BLaER1 treated with 17β-estradiol and CSF1 and Interleukin-3, amounts not matched to agents 10 nM and 100 nM (cell line): ENCODE results near the gene SFTPD.
"Not testable (repeated sequence)": the region's sequence is repeated elsewhere in the genome, so short reads cannot be mapped to it uniquely, and the experiment has no call there.

Source experiments
- H3K27ac ChIP-seq, 11 experiments: shearing (Covaris generic); formaldehyde crosslinking; 2 replicates each; pipeline ENCODE4 v1.8.1; 2022
- H3K27me3 ChIP-seq, 11 experiments: shearing (Covaris generic); formaldehyde crosslinking; 2 replicates each; pipeline ENCODE4 v1.8.1; 2022
- H3K36me3 ChIP-seq, 11 experiments: shearing (Covaris generic); formaldehyde crosslinking; 2 replicates each; pipeline ENCODE4 v1.8.1; 2022
- H3K4me1 ChIP-seq, 10 experiments: shearing (Covaris generic); formaldehyde crosslinking; 2 replicates each; pipeline ENCODE4 v1.8.1; 2022
- H3K4me2 ChIP-seq, 11 experiments: shearing (Covaris generic); formaldehyde crosslinking; 2 replicates each; pipeline ENCODE4 v1.8.1; 2022
- H3K4me3 ChIP-seq, 10 experiments: shearing (Covaris generic); formaldehyde crosslinking; 2 replicates each; pipeline ENCODE4 v1.8.1; 2022
- H3K9ac ChIP-seq, 11 experiments: shearing (Covaris generic); formaldehyde crosslinking; 2 replicates each; pipeline ENCODE4 v1.8.1; 2022
- H3K9me3 ChIP-seq, 11 experiments: shearing (Covaris generic); formaldehyde crosslinking; replicated peaks in 1 of 11; 2 replicates each; pipeline ENCODE4 v1.8.1; 2022
- H4K20me1 ChIP-seq, 11 experiments: shearing (Covaris generic); formaldehyde crosslinking; 2 replicates each; pipeline ENCODE4 v1.8.1; 2022
- Cebpa-rat ChIP-seq, 11 experiments: shearing (Covaris generic); IDR thresholded peaks; 2 replicates each; pipeline ENCODE4 v1.8.1; 2022

The SFTPD gene

GRCh38 chr10:79898597-79899325 lies 50.1 kb downstream of the SFTPD start:
- TF ChIP-seq Cebpa-rat (IDR thresholded peaks at IDR 0.05) = no peak
- no peaks in the 10 kb centered on the region for H4K20me1 ChIP-seq
- H3K27ac ChIP-seq = no peak overlapping the region
- no peaks in the 10 kb centered on the region for H3K36me3 ChIP-seq
- H3K4me2 ChIP-seq = no peak overlapping the region
- no peak overlapping the region for H3K4me3 ChIP-seq
- peaks cover 0 to 2% (median under 1%) of the 10 kb centered on the region in 11 experiments; a peak in 6 of 22 replicates for H3K9me3 ChIP-seq
- no peaks in the 10 kb centered on the region for H3K4me1 ChIP-seq
- peaks cover 3 to 11% (median 8%) of the 10 kb centered on the region in 11 experiments for H3K27me3 ChIP-seq
- H3K9ac ChIP-seq = no peak overlapping the region

GRCh38 chr10:79892896-79893295 lies 56.0 kb downstream of the SFTPD start:
- not testable (repeated sequence) for H3K9ac ChIP-seq, H3K27me3 ChIP-seq, H3K27ac ChIP-seq, H3K36me3 ChIP-seq, H3K4me3 ChIP-seq, H3K9me3 ChIP-seq, H3K4me2 ChIP-seq, H4K20me1 ChIP-seq
- H3K4me1 ChIP-seq = peaks cover 0 to 16% (median 0%) of the 10 kb centered on the region in 10 experiments; a peak in 2 of 20 replicates

- no peaks in the 10 kb centered on the region for H3K36me3 ChIP-seq
- no peaks in the 10 kb centered on the region for H4K20me1 ChIP-seq
- TF ChIP-seq Cebpa-rat (IDR thresholded peaks at IDR 0.05) = no peak
- H3K9me3 ChIP-seq = no peaks in the 10 kb centered on the region
- no peak overlapping the region for H3K27ac ChIP-seq
- H3K9ac ChIP-seq = no peak overlapping the region
- H3K4me1 ChIP-seq = peaks cover 0 to 18% (median 0%) of the 10 kb centered on the region in 10 experiments; a peak in 2 of 20 replicates
- no peak overlapping the region for H3K4me2 ChIP-seq
- no peak overlapping the region for H3K4me3 ChIP-seq
- H3K27me3 ChIP-seq = no peaks in the 10 kb centered on the region
These were observed 58.4 kb downstream of the SFTPD start for GRCh38 chr10:79890469-79890868.

- not testable (repeated sequence) for H3K4me2 ChIP-seq, H3K4me3 ChIP-seq, H3K27me3 ChIP-seq, H3K36me3 ChIP-seq, H4K20me1 ChIP-seq, H3K27ac ChIP-seq, H3K9ac ChIP-seq, H3K9me3 ChIP-seq
- peaks cover 0 to 18% (median 0%) of the 10 kb centered on the region in 10 experiments; a peak in 2 of 20 replicates for H3K4me1 ChIP-seq
These were observed 59.9 kb downstream of the SFTPD start for GRCh38 chr10:79888984-79889383.
